Ovary (tissue), 9 donors: ENCODE results near the gene RAF1. TPM values are rescaled to one million over a fixed set of nuclear protein-coding genes. Genes with fewer than 3 reads are reported as not detected.
"Not testable (repeated sequence)": the region's sequence is repeated elsewhere in the genome, so short reads cannot be mapped to it uniquely, and the experiment has no call there.

ENCODE experiments used
- DNase-seq, 5 donors: peaks; one replicate each; pipeline ENCODE4 v3.0.0-alpha.2; 2019 to 2020
- H3K27ac ChIP-seq, 2 donors: fragments of 200-600 bp; one replicate each; pipeline versions ENCODE4 v1.5.1 to v1.8.0; 2019 to 2022
- H3K27me3 ChIP-seq: fragments of 200-600 bp; one replicate; pipeline ENCODE4 v1.8.0; 2022
- H3K36me3 ChIP-seq: fragments of 200-600 bp; sonication (generic); one replicate; pipeline ENCODE4 v1.5.1; 2019
- H3K4me1 ChIP-seq: one replicate; pipeline ENCODE4 v1.8.1; 2013; ENCODE audit warnings: mild to moderate bottlenecking, moderate library complexity; ENCODE audit not compliant: insufficient read depth
- H3K4me3 ChIP-seq: fragments of 200-600 bp; sonication (generic); one replicate; pipeline ENCODE4 v1.5.1; 2017
- H3K9me3 ChIP-seq, 2 donors: fragments of 200-600 bp in 1 of 2; sonication (generic) in 1 of 2; one replicate each; pipeline versions ENCODE4 v1.5.1 to v1.8.1; 2013 to 2019; ENCODE audit warnings: mild to moderate bottlenecking in 1 of 2, moderate library complexity in 1 of 2
- EP300 ChIP-seq: sonication (generic); formaldehyde crosslinking; IDR thresholded peaks from one replicate; pipeline ENCODE4 v1.6.1; 2017; ENCODE audit warnings: antibody characterized with exemption
- POLR2A ChIP-seq: fragments of 450-650 bp; IDR thresholded peaks from one replicate; pipeline ENCODE4 v1.6.1; 2017; ENCODE audit warnings: antibody characterized with exemption, mild to moderate bottlenecking, moderate library complexity
- WGBS, 3 donors: extraction: QIAGEN DNeasy Blood & Tissue Kit in 1 of 3; methylation state at CpG; one replicate each; pipeline versions ENCODE4 v1.1.5 to v1.1.7; 2013 to 2017; 5-methylcytosine and 5-hydroxymethylcytosine counted together
- intact Hi-C, 4 donors: fragments of 100-400 bp; cut with DNase I; formaldehyde crosslinking; loops; one replicate each; pipeline versions ENCODE4 v1.11.0 to v1.15.1; 2022 to 2023
- polyA plus RNA-seq, 2 donors: library from polyadenylated mRNA; stranded (reverse); fragments of 200-250 nt in 1 of 2; fragments of 350-450 nt in 1 of 2; fragmentation: Illumina TruSeq in 1 of 2; extraction: RNeasy Lipid Tissue Mini Kit (QIAGEN cat#74804) in 1 of 2; gene quantifications; one replicate each; pipeline ENCODE4 v1.2.3, GENCODE V29; 2013 to 2014
- total RNA-seq, 7 donors: library from RNA; depleted of rRNA in 2 of 7; stranded (reverse); fragments of >200 nt in 2 of 7; fragmentation: NEBNext Ultra II Directional in 3 of 7; extraction: Animal tissue kit (Norgen Biotek cat#: 25700) in 3 of 7; gene quantifications; one replicate each; pipeline versions ENCODE4 v1.1.0 to v1.2.4, GENCODE V29; 2016 to 2023
- TF ChIP-seq, protein P1 (sequence below), 3 donors: fragments of 450-650 bp in 2 of 3; fragments of 200-600 bp in 1 of 3; IDR thresholded peaks; one replicate each; pipeline versions ENCODE4 v1.5.1 to v1.8.0; 2016 to 2022; ENCODE audit warnings: antibody characterized with exemption in 3 of 3, mild to moderate bottlenecking in 1 of 3
- donor health status: DM: no; HTN: no; CAD: no; lungs with moderate emphysema.
- donor health status: DM: no; HTN: no; CAD: no.
- donor health status: Bipolar disorder and iron deficiency.
- donor health status: DM: yes; HTN: yes; CAD: no.
- donor health status: DM: no; HTN: no; CAD: no.
- donor health status: DM: yes; HTN: yes; CAD: no.

The RAF1 gene
- total and polyA plus RNA-seq, 9 donors = 62.1 to 106 (median 78.8) TPM

GRCh38 chr3:12675115-12675810 is 11.3 kb upstream of the RAF1 start:
- intact Hi-C loops = no loop called here
- H3K4me1 ChIP-seq = no peaks in the 10 kb centered on the region
- peak in 1 of 5 donors; percentile 3 for DNase-seq
- H3K36me3 ChIP-seq = no peaks in the 10 kb centered on the region
- 90 to 94% (median 94%) methylated on average over 9 of the region's 9 CpGs for WGBS, 3 donors
- TF ChIP-seq, protein P1, sequence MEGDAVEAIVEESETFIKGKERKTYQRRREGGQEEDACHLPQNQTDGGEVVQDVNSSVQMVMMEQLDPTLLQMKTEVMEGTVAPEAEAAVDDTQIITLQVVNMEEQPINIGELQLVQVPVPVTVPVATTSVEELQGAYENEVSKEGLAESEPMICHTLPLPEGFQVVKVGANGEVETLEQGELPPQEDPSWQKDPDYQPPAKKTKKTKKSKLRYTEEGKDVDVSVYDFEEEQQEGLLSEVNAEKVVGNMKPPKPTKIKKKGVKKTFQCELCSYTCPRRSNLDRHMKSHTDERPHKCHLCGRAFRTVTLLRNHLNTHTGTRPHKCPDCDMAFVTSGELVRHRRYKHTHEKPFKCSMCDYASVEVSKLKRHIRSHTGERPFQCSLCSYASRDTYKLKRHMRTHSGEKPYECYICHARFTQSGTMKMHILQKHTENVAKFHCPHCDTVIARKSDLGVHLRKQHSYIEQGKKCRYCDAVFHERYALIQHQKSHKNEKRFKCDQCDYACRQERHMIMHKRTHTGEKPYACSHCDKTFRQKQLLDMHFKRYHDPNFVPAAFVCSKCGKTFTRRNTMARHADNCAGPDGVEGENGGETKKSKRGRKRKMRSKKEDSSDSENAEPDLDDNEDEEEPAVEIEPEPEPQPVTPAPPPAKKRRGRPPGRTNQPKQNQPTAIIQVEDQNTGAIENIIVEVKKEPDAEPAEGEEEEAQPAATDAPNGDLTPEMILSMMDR (IDR thresholded peaks at IDR 0.05) = no peak
- TF ChIP-seq EP300 = no peak
- TF ChIP-seq POLR2A = no peak
- no peak overlapping the region for H3K27ac ChIP-seq
- no peaks in the 10 kb centered on the region for H3K9me3 ChIP-seq
- H3K27me3 ChIP-seq = no peaks in the 10 kb centered on the region
- H3K4me3 ChIP-seq = no peak overlapping the region

DNA sequence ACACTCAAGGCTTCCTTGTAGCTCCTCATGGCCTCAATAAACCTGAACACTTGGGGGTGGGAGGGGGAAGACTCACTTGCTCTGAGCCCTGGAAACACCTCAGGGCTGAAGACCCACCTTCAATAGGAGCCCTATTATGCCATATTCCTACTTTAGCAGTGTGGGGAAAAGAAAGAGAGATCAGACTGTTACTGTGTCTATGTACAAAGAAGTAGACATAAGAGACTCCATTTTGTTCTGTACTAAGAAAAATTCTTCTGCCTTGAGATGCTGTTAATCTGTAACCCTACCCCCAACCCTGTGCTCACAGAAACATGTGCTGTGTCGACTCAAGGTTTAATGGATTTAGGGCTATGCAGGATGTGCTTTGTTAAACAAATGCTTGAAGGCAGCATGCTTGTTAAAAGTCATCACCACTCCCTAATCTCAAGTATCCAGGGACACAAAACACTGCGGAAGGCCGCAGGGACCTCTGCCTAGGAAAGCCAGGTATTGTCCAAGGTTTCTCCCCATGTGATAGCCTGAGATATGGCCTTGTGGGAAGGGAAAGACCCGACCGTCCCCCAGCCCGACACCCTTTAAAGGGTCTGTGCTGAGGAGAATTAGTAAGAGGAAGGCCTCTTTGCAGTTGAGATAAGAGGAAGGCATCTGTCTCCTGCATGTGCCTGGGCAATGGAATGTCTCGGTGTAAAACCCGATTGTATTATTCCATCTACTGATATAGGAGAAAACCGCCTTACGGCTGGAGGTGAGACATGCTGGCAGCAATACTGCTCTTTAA is 10.2 kb upstream of the RAF1 start:
- WGBS, 3 donors = 42 to 57% (median 54%) methylated on average over 9 of the region's 10 CpGs
- peak in 1 of 5 donors; percentile 0 for DNase-seq
- H3K36me3 ChIP-seq, H3K27ac ChIP-seq, intact Hi-C loops, H3K4me3 ChIP-seq, H3K27me3 ChIP-seq, H3K9me3 ChIP-seq, H3K4me1 ChIP-seq: not testable (repeated sequence)

DNA sequence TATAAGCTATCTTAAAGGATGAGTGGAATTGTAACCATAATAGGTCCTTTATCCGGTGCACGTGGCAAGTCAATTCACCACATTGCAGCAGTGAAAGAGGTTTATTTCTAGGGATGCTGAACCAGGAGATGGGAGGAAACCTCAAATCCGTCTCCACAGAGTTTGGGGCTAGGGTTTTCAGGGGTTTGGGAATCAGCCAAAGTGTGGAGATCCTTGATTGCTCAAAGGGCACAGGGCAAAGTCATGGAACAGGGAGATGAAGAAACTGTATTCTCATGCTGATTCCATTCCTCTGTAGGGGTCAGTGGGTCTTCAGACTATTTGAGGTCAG is 7.2 kb upstream of the RAF1 start:
- Histone ChIP-seq H3K4me1 (no peaks in the 10 kb centered on the region), H3K36me3 (no peaks in the 10 kb centered on the region), H3K4me3 (no peak overlapping the region), H3K27me3 (no peaks in the 10 kb centered on the region), H3K27ac (no peak overlapping the region), H3K9me3 (no peaks in the 10 kb centered on the region)
- 90 to 95% (median 92%) methylated on average over 3 of the region's 3 CpGs for WGBS, 3 donors
- TF ChIP-seq, protein P1 (IDR thresholded peaks at IDR 0.05) = no peak
- no peak for TF ChIP-seq EP300
- intact Hi-C loops = no loop called here
- DNase-seq = no peak

- intact Hi-C loops = no loop called here
- no peak for DNase-seq
- TF ChIP-seq POLR2A (no peak), EP300 (no peak)
- TF ChIP-seq, protein P1 (IDR thresholded peaks at IDR 0.05) = no peak
These were observed 6.6 kb upstream of the RAF1 start for GRCh38 chr3:12670365-12671119.

More at GRCh38 chr3:12670365-12671119, 6.6 kb upstream of the RAF1 start:
- WGBS, 3 donors = 85 to 88% (median 85%) methylated on average over 10 of the region's 10 CpGs
- Histone ChIP-seq H3K4me3 (no peak overlapping the region), H3K27ac (no peak overlapping the region), H3K27me3 (no peaks in the 10 kb centered on the region), H3K4me1 (no peaks in the 10 kb centered on the region), H3K9me3 (no peaks in the 10 kb centered on the region), H3K36me3 (no peaks in the 10 kb centered on the region)
